ENCODE measurements around the gene GNB5.

GRCh38 chr15:52099651-52100272, 91.4 kb downstream of the GNB5 start:
- TF ChIP-seq, protein P1, sequence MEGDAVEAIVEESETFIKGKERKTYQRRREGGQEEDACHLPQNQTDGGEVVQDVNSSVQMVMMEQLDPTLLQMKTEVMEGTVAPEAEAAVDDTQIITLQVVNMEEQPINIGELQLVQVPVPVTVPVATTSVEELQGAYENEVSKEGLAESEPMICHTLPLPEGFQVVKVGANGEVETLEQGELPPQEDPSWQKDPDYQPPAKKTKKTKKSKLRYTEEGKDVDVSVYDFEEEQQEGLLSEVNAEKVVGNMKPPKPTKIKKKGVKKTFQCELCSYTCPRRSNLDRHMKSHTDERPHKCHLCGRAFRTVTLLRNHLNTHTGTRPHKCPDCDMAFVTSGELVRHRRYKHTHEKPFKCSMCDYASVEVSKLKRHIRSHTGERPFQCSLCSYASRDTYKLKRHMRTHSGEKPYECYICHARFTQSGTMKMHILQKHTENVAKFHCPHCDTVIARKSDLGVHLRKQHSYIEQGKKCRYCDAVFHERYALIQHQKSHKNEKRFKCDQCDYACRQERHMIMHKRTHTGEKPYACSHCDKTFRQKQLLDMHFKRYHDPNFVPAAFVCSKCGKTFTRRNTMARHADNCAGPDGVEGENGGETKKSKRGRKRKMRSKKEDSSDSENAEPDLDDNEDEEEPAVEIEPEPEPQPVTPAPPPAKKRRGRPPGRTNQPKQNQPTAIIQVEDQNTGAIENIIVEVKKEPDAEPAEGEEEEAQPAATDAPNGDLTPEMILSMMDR (IDR thresholded peaks at IDR 0.05 in 8 of 11, conservative IDR thresholded peaks at IDR 0.05 in 3 of 11) = no peak
- TF ChIP-seq POLR2AphosphoS5 (IDR thresholded peaks at IDR 0.05) (no peak), POLR2A (IDR thresholded peaks at IDR 0.05) (no peak)
